ENCODE results near the gene ZSCAN22.
A peak's percentile ranks its signal among the peaks of the same experiment; 100 is the strongest.

The ZSCAN22 gene

DNA sequence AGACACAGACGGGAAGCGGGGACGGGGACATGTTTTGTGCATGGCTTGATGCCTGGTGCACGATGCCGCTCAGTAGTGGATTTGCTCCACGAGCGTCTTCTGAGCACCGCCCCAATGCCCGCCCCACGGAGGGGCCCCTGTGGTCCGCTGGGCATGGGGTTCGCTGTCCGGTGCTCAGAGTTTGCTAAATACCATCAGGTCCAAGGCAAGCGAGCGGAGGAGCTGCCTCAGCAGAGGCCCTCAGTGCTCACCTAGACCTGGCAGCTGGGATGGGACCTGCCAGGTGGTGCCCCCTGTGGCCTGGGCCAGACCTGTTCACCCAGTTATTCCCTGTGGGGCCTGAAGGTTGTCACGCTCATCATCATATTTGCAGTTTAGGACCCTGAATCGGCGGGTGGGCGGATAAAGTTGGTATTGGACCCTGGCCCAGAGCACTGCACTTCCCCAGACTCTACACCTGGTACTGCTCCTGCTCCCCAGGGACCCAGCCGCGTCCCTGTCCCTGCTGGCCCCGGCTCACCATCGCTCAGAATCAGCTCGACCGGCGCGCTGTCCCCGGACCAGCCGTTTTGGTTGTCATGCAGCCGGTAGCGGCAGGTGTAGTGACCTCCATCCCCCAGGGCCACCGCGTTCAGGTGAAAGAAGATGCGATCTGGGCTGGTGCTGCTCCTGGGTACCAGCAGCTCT, 24.2 kb downstream of the ZSCAN22 start:
- DNase-seq (ENCODE audit: extremely low read depth in 1 of 2, low read depth in 1 of 2) = no peak

DNA sequence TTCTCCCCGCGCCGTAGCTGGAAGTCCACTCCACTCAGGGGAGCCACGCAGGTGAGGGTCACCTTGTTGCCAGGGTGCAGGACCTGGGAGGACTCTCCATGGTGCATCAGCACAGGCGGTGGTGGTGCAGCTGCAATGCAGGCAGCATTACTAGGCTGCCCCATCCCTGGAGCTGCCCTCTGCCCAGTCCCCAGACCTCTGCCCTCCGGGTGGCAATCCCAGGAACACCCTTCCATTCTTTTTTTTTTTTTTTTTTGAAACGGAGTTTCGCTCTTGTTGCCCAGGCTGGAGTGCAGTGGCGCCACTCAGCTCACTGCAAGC, 24.7 kb downstream of the ZSCAN22 start:
- DNase-seq (ENCODE audit: extremely low read depth in 1 of 2, low read depth in 1 of 2) = no peak

DNA sequence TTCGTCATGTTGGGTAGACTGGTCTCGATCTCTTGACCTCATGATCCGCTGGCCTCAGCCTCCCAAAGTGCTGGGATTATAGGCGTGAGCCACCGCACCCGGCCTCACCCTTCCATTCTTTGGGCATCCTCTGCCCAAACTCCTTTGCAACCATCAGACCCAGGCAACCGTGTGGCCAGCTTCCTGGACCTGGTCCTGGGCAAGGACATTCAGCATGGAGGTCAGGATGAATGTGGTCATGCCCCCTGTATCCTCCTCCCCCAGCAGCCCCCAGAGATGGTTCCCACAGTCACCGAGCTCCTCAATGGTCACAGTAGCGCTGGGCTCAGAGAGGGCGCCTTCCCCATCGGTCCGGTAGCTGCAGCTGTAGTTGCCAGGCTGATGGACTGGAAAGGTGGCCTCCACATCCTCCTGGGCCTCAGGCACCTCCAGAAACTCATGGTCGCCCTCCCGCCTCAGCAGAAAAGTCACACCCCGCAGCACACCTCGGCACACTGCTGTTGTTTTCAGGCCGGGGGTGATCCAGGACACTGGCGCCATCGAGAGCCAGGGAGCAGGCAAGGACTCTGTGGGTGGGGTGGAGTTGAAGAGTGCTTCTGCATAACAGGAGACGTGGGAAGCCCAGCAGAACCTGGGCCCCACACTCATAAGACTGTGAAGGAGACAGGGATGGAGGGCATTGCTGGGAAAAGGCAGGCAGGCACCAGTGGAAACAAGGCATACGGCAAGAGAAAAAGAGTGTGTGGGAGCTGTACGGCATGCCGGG, 25.4 kb downstream of the ZSCAN22 start:
- no peak for DNase-seq (ENCODE audit: extremely low read depth in 1 of 2, low read depth in 1 of 2)

DNA sequence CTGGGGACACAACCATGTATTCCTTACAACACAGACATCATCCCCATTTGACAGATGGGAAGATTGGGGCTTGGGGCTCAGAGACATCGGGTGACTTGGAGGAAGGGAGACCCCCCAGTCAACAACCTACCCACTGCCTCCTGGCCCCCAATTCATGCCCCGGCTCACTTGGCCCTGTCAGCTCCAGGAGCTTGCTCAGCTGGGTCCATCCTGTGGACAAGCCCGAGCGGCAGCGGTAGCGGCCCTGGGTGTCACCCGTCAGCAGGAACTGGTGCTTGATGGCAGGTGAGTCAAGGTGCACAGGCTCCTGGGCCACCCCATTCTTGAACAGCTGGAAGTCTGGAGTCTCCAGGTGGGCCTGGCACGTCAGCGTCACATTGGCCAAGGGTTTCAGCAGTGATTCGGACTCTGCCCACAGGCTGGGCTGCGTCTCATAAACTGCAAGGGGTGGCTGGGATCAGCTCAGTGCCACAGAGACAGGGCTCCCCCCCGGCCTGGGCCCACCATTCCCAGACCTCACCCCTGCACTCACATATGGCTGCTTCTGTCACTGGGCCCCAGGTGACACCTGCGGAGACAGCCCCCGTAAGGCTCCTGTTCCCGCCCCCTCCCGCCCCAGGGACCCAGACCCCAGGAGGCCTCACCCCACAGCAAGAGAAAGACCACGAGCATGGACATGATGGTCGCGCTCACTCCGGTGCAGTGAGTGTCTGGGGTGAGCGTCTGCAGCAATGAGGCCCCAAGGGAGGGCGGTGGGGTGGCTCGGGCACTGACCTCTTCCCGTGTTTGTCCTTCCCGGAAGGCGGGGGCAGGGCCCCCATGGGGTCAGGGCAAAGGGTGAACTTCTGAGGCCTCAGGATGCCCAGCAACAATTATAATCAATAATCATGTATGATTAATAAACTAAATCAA, 26.2 kb downstream of the ZSCAN22 start, which contains the start of gene A1BG:
A1BG (minus strand) TSS at position 733 of the 912 bp plus-strand sequence; CDS start at position 678, 55 bp downstream.
- DNase-seq (ENCODE audit: extremely low read depth in 1 of 2, low read depth in 1 of 2) = no peak

DNA sequence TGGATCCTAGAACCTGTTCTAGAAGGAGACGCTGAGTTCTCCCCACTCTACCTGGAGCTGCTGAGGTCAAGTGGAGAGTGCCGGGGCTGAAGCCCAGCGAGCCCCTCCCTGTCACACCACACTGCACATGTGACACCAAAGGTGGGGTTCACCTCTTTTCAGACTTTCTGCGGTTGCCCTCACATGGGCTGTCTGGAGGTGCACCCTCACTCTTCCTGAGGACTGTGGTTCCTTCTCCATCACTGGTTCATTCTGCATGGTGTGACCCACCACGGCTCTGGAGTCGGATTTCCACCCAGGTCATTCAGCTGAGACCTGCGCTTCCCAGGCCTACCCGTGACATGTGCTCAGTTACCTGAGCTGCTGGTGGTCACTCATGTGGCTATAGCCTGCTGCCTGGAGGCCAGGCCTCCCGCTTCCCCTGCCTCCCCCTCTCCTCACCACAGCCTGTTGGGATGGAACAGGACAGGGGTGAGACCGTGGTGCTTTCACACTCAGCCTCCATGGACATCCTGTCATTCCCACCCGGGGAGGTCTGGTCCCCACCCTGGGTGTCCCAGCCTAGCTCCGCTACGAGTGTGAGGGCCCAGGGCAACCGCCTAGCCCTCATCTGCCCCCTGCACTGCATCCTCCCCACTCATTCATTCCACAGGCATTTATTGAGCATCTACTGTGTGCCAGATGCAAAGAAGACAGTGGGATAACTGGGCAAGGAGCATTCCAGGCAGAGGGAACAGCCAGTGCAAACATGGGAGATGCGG, 27.1 kb downstream of the ZSCAN22 start:
- no peak for DNase-seq (ENCODE audit: extremely low read depth in 1 of 2, low read depth in 1 of 2)

DNA sequence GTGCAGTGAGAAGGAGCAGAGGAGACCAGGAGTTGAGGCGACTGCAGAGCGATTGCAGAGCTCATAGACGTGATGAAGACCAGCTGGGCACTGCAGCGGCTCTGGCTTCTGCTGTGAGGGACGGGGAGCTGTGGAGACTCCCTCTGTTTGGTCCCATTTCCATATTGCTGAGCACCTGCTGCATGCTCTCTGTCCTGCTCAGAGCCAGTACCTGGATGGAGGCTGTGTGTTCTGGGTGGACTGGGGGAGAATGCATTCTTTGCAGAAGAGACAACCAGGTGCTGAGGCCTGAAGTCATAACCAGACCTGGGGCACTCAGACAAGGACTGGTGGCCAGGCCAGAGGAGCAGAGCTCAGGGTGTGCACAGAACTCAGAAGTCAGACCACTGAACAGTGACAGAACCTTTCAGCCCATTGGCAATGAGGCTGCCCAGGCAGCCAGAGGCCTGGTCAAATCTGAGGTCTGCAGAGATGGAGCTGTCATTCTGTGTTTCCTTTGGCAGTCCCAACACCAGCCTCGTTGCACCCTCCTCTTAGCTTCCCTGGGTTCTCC, 27.8 kb downstream of the ZSCAN22 start:
- no peak for DNase-seq (ENCODE audit: extremely low read depth in 1 of 2, low read depth in 1 of 2)

DNA sequence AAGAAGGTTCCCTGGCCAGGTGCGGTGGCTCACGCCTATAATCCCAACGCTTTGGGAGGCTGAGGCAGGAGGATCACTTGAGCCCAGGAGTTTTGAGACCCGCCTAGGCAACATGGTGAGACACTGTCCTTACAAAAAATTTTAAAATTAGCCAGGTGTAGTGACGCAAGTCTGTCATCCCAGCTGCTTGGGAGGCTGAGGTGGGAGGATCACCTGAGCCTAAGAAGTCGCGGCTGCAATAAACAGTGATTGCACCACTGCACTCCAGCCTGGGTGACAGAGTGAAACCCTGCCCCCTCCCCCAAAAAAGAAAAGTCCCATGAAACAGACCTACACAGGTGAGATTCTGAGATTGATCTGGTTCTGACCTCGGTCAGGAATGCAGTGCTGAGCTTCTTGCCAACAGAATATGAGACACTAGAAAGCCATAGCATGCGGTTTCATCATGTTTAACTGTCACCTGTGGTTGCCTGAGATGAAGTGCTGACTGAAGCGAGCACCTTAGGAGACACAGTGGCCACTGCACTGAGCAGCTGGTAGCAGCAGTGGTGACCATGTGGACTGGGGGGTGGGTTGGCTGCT, 28.5 kb downstream of the ZSCAN22 start:
- no peak for DNase-seq (ENCODE audit: extremely low read depth in 1 of 2, low read depth in 1 of 2)

DNA sequence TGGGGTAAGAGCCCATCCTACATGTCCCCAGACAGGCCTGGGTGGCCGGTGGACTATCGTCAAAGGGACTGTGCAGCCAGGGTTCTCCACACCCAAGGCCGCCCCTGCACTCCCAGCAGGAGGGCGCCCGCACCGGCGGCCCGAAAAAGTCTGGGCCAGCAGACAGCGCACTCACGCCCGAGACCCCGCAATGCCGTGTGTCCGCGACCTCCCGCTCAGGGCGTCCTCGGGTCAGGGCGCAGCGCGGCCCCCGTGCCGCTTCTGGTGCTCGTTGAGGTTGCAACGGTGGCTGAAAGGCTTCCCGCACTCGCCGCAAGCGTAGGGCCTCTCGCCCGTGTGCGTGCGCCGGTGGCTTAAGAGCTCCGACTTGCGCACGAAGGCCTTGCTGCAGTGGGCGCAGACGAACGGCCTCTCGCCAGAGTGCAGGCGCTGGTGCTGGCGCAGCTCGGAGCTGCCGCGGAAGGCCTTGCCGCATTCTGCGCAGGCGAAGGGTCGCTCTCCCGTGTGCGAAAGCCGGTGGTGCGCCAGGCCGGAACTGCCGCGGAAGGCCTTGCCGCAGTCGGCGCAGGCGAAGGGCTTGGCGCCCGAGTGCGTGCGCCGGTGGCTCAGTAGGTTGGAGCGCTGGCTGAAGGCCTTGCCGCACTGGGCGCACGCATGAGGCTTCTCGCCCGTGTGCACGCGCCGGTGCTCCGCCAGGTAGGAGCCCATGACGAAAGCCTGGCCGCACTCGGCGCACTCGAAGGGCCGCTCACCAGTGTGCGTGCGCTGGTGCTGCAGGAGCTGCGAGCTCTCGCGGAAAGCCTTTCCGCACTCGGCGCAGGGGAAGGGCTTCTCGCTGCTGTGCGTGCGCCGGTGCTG, 29.3 kb downstream of the ZSCAN22 start:
- peak in 1 of 2 donors; percentile 10 for DNase-seq (ENCODE audit: extremely low read depth in 1 of 2, low read depth in 1 of 2)

DNA sequence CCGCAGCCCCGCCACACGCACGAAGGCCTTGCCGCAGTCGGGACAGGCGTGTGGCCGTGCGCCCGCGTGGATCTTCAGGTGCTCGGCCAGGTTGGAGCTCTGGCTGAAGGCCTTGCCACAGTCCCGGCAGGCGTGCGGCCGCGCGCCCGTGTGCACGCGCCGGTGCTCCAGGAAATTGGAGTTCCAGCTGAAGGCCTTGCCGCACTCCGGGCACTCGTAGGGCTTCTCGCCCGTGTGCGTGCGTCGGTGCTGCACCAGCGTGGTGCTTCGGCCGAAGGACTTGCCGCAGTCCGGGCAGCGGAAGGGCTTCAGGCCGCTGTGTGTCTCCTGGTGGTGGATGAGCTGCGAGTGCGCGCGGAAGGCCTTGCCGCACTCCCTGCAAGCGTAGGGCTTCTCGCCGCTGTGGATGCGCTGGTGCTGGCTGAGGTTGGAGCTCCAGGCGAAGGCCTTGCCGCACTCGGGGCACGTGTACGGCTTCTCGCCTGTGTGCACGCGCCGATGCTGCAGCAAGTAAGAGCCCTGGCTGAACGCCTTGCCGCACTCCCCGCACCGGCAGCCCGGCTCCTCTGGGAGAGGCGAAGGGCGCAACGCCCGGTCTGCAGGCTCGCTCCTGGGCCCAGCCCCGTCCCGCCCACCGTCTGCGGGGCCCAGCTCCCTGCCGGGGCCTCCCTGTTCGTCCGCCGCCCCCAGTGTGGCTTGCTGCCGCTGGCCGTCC, 30.1 kb downstream of the ZSCAN22 start:
- no peak for DNase-seq (ENCODE audit: extremely low read depth in 1 of 2, low read depth in 1 of 2)

DNA sequence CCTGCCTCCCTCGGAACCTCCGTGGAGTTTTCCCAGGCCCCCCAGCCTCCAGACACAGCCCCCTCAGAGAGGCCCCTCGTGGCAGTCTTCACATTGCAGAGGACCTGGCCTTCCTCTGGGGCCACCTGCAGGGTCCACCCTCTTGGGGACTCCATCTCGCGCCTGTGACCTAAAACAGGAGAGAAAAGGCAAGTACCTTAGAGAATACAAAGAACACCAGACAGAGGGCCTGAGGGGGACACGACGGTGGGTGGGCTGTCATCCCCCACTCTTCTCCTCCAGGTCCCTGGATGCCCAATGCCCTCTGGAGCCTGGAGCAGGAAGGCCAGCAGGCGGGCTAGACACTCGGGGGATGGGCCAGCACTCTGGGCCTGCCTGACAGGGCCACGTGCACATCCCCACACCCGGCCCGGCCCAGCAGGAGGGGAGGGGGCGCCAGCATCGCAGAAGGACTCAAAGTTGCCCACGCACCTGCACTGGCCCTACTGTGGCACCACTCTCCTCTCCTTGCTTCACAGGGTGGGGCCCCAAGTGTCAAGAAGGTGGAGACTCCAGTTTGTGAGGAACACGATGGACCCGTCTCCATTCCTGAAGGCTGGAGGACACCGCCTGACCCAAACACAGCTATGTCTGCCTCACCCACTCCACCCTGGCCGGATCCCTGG, 30.8 kb downstream of the ZSCAN22 start:
- DNase-seq (ENCODE audit: extremely low read depth in 1 of 2, low read depth in 1 of 2) = no peak

DNA sequence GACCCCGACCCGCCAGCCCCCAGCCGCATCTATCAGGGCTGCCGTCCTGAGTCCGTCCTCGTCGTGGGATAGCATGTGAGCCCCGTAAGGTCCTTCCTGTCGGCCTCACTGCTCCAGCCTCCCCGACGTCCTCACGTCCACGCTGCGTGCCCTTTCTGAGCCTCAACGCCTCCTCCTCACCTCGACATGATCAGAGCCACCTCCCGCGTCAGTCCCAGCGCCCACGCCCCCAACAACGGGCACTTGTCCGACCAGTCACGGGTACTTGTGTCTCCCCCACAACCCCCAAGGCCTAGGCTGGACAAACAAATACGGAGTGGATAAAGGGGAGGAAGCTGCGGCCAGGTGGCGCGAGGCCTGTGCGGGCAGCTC, 35.1 kb downstream of the ZSCAN22 start:
- DNase-seq (ENCODE audit: extremely low read depth in 1 of 2, low read depth in 1 of 2) = peak in 1 of 2 donors; percentile 47

DNA sequence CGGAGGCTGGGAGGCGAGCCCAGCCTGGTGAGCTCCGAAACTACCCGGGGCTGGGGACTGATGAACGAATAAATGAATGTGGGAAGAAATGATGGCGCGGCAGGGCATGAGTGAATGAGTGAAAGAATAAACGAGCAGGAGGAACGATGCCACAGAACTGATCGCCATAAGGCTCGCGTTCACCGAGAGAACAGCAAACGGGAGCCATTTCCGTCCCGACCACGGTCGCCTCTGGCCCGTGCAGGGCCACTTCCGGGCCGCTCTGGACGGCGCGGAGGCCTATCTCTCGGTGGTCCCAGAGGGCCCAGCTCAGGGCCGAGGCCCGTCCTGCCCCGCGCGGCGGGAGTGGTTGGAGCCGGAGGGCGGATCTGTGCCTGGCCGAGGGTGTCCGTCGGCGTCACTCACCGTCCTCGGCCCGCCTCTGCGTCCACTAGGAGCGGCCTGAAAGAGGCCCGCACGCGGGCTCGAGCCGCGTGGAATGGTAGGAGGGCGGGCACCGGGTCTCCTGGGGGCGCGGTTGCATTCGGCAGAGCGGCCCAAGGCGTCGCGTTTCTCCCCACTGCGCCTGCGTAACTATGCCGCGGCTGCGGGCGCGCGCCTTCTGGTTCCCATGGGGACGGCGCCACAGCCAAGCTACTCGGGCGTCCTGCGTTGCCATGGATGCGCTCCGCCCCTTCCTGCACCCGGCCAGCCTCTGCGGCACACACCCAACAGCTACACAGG, 35.6 kb downstream of the ZSCAN22 start, which contains the start of gene ZNF497:
ZNF497 (minus strand) TSS at position 480 of the 723 bp plus-strand sequence. CDS start 5,116 bp downstream, outside the sequence.
- DNase-seq (ENCODE audit: extremely low read depth in 1 of 2, low read depth in 1 of 2) = peak; percentile 95 to 98

DNA sequence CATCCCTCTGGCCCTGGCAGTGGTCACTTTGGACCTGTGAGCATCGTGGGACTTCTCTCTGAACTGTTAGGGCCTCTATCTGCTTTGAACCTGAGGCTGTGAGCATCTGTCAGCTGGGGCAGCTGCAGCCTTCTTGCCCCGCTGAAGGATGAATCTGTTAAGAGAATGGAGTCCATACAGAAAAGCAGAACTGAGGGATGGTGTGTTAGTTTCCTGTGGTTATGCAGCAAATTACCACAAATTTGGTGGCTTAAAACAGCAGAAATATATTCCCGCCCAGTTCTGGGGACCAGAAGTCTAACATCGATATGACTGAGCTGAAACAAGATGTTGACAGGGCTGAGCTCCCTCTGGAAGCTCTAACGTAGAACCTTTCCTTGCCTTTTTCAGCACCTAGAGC, 37.4 kb downstream of the ZSCAN22 start:
- no peak for DNase-seq (ENCODE audit: extremely low read depth in 1 of 2, low read depth in 1 of 2)

DNA sequence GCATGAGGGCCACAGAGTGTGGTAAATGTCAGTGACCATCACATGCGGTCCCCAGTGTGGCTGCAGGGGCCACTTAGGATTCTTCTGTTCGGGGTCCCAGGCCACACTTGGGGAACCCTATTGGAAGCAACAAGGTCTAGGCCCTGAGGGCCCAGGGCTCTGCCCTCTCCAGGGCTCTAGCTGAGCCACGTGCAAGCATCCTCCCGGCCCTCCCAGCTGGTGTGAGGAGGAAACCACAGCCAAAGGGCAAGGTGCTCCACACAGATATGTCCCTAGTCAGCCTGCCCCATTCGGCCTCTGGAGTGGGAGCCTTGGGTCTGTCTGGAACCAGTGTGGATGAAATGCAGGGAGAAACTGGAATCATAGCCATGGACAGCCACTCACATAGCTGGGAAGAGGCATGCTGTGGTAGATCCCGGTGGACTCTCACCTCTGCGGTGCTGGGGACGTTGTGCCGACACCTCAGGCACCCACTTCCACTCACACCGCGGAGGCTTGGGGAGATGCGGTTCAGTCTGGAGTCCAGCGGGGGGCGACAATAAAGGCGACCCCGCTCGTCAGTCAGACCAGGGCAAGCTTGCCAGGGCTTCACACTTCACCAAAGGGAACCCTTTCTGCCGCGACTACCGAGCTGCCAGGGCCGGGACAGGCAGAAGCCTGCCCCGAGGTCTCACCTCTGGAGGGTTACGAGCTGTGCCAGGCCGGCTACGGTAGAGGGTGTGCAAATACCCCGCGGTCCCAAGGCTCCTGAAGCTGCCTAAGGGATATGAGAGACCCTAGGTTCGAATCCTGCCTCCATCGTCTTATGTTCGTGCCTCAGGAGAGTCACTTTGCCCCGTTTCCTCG, 40.0 kb downstream of the ZSCAN22 start:
- no peak for DNase-seq (ENCODE audit: extremely low read depth in 1 of 2, low read depth in 1 of 2)

DNA sequence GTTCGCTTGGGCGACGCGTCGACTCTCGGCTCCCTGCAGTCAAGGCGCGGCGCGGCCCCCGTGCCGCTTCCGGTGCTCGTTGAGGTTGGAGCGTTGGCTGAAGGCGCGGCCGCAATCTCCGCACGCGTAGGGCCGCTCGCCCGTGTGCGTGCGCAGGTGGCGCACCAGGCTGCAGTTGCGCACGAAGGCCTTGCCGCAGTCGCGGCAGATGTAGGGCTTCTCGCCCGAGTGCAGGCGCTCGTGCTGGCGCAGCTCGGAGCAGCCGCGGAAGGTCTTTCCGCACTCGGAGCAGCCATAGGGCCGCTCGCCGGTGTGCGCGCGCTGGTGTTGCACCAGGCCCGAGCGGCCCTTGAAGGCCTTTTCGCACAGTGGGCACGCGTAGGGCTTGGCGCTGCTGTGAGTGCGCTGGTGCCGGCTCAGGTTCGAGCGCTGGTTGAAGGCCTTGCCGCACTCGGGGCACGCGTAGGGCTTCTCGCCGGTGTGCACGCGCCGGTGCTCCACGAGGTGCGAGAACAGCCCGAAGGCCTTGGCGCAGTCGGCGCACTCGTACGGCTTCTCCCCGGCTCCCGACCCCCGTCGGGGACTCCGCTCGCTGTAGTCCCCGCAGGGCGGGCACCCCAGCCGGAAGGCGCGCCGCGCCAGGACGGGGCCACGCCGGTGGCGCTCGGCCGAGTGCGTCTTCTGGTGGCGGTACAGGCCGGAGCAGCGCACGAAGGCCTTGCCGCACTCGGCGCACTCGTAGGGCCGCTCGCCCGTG, 41.1 kb downstream of the ZSCAN22 start:
- DNase-seq (ENCODE audit: extremely low read depth in 1 of 2, low read depth in 1 of 2) = no peak

Measured in stimulated activated CD8-positive, alpha-beta memory T cell treated with anti-CD3 and anti-CD28 coated beads, Interleukin-7, amount 100 ng/mL, for 48 hours (primary cell).